ENCODE data around the gene TOMM6.
"Not testable (repeated sequence)": the region's sequence is repeated elsewhere in the genome, so short reads cannot be mapped to it uniquely, and the experiment has no call there.

Gene TOMM6

GRCh38 chr6:41785689-41786450 is 1.6 kb upstream of the TOMM6 start:
- no peak for DNase-seq

- peak; percentile 89 to 92 for DNase-seq
Measured at GRCh38 chr6:41786451-41787218, 859 bp upstream of the TOMM6 start.

- no peak for DNase-seq
Measured at GRCh38 chr6:41789390-41789724, 1.9 kb downstream of the TOMM6 start.

GRCh38 chr6:41790045-41790444 is 2.6 kb downstream of the TOMM6 start:
- no peak for DNase-seq

DNA sequence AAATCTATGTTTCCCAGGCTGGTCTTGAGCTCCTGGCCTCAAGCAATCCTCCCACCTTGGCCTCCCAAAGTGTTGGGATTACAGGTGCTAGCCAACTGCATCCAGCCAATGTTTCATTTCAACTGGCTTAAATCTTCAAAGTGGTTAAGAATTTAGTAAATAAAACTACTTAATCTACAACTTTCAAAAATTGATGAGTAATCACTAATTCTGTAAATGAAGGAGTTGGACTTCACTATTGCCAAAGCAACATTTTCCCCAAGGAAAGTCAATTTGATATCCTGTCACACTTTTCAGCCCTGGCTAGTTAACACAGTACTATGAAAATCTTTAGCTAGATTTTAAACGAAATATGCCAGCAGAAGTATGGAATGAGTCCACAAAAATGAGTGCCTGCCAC is 3.8 kb downstream of the TOMM6 start:
- no peak for DNase-seq

DNA sequence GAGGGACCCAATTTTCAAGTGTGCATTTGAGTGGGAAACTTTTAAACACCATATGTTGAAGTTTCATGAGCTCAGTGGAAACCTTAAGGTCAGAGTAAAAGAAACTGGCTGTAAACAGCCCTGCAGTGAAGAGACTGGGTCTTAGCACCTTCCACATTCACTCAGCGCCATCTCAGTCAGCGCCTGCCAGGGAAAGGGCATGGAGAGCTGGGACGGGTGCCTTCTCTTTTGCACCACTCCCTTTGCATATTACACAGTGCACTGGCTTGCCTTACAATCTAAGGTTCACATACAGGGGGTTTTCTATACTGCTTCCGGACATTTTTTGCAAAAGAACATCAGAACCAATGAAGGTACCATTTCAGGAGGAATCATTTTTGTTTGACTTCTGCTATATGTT is 4.5 kb downstream of the TOMM6 start:
- no peak for DNase-seq

- DNase-seq = no peak
Measured at GRCh38 chr6:41796474-41796873, 9.0 kb downstream of the TOMM6 start.

GRCh38 chr6:41798901-41799558 is 11.5 kb downstream of the TOMM6 start:
- no peak for DNase-seq

DNA sequence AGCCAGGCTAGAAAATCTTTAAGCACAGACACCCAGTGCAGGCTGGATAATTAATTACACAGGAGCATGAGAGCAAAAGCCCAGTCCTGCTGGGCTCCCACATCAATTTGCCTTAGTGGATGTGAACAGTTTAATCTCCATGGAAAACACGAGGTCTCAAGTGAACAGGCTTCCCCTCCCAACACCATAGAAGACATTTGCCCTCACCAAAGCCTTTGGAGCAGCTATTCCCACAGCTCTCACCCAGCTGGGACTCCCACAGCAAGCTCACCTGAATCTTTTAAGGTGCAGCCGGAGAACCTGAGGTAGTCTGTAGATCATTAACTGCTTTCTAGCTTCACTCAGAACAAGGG is 12.0 kb downstream of the TOMM6 start:
- DNase-seq = no peak

DNA sequence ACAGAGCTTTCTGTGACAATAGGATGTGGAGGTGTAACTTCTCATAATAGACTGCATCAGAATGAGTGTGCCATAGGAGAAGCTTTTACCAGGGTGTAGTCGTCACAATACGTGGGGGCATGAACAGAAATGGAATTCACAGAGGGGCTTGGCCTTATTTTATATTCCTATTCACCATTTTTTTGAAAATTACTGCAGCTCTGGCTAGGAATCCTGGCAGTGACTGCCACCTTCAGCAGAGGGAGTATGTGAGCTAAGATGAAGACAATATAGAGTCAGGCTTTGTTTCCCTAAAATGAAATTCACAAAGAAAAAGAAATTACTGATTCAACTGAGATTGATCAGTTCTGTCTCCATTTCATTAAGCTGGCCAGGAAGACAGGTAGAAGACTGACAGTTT is 13.9 kb downstream of the TOMM6 start:
- no peak for DNase-seq

DNA sequence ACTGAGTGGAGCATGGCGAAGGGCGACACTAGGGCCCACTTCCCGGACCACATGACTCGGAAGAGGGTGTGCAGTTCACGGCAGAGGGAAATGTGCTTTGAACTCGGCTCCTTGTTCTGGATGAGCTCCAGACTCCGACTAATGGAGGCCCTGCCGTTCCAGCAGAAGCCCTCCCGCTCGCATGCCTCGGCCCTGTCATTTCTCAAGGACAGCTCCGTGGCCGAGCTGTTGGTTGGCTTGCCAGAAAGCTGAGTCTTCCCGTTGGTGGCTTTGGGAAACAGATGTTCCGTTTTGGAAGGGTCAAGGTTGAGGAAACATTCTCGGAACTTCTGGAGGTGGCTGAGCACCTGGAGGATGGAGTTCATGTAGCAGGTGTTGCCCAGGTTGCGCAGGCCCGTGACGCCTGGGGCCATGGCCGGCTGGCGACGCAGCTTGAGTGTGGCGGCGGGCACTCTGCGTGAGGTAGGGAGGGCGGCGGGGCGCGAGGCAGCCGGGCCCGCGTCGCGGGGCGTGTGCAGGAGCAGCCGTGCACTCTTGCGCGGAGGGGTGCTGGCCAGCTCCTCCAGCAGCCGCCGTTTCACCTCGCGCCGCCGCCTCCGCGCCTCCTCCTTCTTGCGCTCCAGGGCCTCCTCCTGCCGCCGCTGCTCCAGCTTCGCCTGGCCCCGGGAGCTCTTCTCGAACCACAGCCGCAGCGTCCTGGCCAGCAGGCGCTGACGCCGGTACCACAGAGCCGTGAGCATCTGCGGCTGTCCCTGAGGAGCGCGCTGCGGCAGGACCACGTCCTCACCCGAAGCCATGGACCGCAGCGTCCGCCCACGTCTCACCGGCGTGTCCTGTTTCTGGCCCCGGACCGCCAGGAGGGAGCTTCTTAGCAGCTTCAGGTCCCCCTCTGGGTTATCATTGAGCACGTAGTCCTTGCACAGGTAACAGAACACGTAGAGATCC is 18.6 kb downstream of the TOMM6 start:
- no peak for DNase-seq

- DNase-seq = no peak
Measured at GRCh38 chr6:41811095-41811494, 23.6 kb downstream of the TOMM6 start.

GRCh38 chr6:41811946-41812345 is 24.5 kb downstream of the TOMM6 start:
- not testable (repeated sequence) for DNase-seq

- DNase-seq = no peak
Measured at GRCh38 chr6:41813469-41813868, 26.0 kb downstream of the TOMM6 start.

GRCh38 chr6:41813956-41814355 is 26.5 kb downstream of the TOMM6 start:
- DNase-seq = no peak

- no peak for DNase-seq
Measured at GRCh38 chr6:41814629-41815028, 27.1 kb downstream of the TOMM6 start.

DNA sequence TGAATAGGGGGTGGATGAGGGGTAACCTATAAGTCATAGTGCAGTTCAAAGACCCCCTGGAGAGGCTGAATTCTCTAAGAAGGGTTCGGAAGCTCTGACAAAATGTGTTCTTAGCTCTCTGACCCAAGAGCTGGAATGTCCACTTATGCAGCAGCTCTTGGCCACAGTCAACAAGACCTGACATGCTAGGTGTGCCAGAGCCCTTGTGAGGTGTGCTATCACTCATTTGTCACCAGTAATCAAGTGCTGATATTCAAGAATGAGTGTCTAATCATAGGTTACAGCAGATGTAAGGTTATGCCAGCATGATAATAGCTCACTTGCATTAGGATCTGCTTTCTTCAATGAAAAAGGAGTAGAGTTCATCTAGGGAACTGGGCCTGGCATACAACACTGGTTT is 28.1 kb downstream of the TOMM6 start:
- DNase-seq = no peak

DNA sequence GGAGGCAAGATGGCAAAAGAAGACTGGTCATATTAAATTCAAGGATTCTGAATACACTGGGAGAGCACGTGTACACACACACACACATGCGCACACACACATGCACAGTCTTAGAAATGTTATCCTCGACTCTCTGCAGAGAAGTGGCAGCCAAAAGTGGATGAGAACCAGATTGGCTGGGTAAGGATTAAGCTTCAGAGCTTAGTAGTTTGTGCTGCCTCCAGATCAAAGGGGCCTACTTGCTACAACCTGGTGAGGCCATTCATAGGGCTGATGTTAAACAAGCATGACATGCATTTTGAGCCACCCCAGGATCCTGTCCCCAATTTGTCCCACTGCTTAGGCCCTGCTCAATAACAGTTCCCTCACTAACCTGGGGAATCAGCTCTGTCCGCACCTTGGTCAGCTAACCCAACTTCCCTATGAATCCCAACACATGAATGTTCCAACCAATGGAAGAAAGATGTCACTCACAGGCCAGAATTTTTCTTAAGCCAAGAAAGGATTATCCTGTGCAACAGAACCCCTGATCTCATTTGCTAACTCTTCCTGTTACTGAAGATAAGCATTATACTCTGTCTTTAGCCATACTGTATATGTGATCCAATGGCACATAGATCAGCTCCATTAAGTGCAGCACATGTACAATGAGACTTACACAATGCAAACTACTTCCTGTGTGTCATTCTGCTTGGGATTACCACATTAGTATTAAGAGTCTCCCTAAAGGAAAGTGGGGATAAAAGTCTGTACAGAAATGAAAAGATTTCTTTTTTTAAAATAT is 31.0 kb downstream of the TOMM6 start:
- DNase-seq = no peak

- DNase-seq = no peak
Measured at GRCh38 chr6:41821266-41821665, 33.8 kb downstream of the TOMM6 start.

DNA sequence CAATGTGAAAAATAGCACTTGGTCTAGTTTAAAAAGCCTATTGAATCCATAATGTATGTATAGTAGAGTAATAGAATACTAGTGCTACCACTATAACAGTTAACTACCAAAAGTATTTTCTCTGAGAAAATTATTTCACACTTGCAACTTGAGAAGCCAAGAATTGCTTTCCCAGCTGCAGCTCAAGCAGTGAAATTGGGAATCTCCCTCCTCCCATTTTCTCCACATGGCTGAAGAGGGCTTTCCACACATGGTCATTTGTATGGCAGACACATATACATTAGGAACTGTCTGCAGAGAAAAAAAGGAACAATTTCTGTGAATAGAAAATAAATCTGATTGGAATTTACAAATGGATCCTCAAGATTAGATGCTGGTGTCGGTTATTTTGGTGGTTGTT is 34.5 kb downstream of the TOMM6 start:
- no peak for DNase-seq

- no peak for DNase-seq
Measured at GRCh38 chr6:41823178-41823577, 35.7 kb downstream of the TOMM6 start.
